ENCODE data around the gene ATRN.

ATRN gene

GRCh38 chr20:3677733-3678132 lies 206.9 kb downstream of the ATRN start:
- no peak for DNase-seq (ENCODE audit: low read depth)

- DNase-seq (ENCODE audit: low read depth), result no peak
Observed at GRCh38 chr20:3678198-3678597, 207.4 kb downstream of the ATRN start.

GRCh38 chr20:3678856-3679720 lies 208.3 kb downstream of the ATRN start:
- DNase-seq (ENCODE audit: low read depth), result no peak

GRCh38 chr20:3679749-3680700 lies 209.2 kb downstream of the ATRN start:
- peak; percentile 22 for DNase-seq (ENCODE audit: low read depth)

GRCh38 chr20:3680701-3681351 lies 210.0 kb downstream of the ATRN start:
- DNase-seq (ENCODE audit: low read depth), result no peak

GRCh38 chr20:3681352-3681930 lies 210.6 kb downstream of the ATRN start:
- DNase-seq (ENCODE audit: low read depth), result no peak

- no peak for DNase-seq (ENCODE audit: low read depth)
Observed at GRCh38 chr20:3681931-3682781, 211.3 kb downstream of the ATRN start, which contains the start of gene ADAM33. TSS of gene ADAM33 (minus strand) at chr20:3682010. CDS start at chr20:3682004, 6 bp downstream.

GRCh38 chr20:3685341-3685740 lies 214.5 kb downstream of the ATRN start:
- no peak for DNase-seq (ENCODE audit: low read depth)

- DNase-seq (ENCODE audit: low read depth), result no peak
Observed at GRCh38 chr20:3686421-3686820, 215.6 kb downstream of the ATRN start.

GRCh38 chr20:3686867-3687321 lies 216.1 kb downstream of the ATRN start:
- DNase-seq (ENCODE audit: low read depth), result peak; percentile 70

GRCh38 chr20:3687655-3688054 lies 216.8 kb downstream of the ATRN start:
- peak; percentile 22 for DNase-seq (ENCODE audit: low read depth)

GRCh38 chr20:3689978-3690377 lies 219.2 kb downstream of the ATRN start:
- no peak for DNase-seq (ENCODE audit: low read depth)

GRCh38 chr20:3690413-3690812 lies 219.6 kb downstream of the ATRN start:
- DNase-seq (ENCODE audit: low read depth), result no peak

GRCh38 chr20:3691306-3691705 lies 220.5 kb downstream of the ATRN start:
- DNase-seq (ENCODE audit: low read depth), result no peak

GRCh38 chr20:3691897-3692296 lies 221.1 kb downstream of the ATRN start:
- DNase-seq (ENCODE audit: low read depth), result no peak

- DNase-seq (ENCODE audit: low read depth), result no peak
Observed at GRCh38 chr20:3692706-3693294, 222.0 kb downstream of the ATRN start.

- DNase-seq (ENCODE audit: low read depth), result no peak
Observed at GRCh38 chr20:3693376-3693775, 222.6 kb downstream of the ATRN start.

- DNase-seq (ENCODE audit: low read depth), result no peak
Observed at GRCh38 chr20:3694864-3695263, 224.0 kb downstream of the ATRN start.

GRCh38 chr20:3696200-3696599 lies 225.4 kb downstream of the ATRN start:
- no peak for DNase-seq (ENCODE audit: low read depth)
